Measurements from ENCODE around the gene RAVER1. TPM values are rescaled to one million over a fixed set of nuclear protein-coding genes. Genes with fewer than 3 reads are reported as not detected.

The RAVER1 gene
- total and polyA plus RNA-seq, 2 of the 13 experiments (the other 11 are each of a cell fraction or from before 2014, with no cell fraction given): 3.6 to 7.9 TPM

DNA sequence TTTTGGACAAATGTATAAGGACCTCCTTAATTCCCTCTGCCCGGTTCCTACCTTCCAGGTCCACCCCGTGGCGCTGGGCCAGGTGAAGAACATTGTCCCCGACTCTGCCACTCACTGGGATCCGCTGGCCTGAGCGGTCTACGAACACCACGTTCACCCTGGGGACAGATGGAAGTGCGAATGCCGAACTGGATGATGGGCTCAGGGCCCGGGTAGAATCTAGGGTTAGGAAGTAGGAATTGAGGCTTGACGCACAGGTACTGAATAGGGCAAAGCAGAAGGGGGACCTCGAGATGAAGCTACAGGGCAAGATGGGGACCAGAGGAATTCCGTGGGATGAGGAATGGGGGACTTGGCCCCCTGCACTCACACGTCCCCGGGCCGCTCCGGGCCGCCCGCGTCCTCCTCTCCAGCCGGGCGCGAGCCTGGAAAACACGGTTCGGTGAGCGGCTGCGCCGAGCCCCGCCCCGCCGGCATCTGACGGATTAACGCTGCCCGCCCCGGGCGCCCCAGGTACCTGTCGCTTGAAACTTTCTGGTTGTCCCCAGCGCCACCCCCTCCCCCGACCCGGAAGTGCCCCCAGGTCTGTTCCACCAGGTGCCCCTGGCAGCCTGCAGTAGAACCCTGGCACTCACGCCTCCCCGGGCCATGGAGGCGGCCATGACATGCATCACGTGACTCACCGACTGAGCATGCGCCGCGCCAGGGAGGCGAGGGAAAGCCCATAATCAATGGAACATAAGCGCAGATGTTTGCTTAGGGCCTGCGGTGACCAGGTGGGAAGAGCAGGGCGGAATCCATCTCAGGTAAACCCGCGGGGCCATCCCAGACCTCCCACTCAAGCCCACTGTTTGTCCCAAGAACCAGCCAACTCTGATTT is 17.8 kb downstream of the RAVER1 start, which contains the start of gene FDX2 (continued):
- TF ChIP-seq, protein P1, sequence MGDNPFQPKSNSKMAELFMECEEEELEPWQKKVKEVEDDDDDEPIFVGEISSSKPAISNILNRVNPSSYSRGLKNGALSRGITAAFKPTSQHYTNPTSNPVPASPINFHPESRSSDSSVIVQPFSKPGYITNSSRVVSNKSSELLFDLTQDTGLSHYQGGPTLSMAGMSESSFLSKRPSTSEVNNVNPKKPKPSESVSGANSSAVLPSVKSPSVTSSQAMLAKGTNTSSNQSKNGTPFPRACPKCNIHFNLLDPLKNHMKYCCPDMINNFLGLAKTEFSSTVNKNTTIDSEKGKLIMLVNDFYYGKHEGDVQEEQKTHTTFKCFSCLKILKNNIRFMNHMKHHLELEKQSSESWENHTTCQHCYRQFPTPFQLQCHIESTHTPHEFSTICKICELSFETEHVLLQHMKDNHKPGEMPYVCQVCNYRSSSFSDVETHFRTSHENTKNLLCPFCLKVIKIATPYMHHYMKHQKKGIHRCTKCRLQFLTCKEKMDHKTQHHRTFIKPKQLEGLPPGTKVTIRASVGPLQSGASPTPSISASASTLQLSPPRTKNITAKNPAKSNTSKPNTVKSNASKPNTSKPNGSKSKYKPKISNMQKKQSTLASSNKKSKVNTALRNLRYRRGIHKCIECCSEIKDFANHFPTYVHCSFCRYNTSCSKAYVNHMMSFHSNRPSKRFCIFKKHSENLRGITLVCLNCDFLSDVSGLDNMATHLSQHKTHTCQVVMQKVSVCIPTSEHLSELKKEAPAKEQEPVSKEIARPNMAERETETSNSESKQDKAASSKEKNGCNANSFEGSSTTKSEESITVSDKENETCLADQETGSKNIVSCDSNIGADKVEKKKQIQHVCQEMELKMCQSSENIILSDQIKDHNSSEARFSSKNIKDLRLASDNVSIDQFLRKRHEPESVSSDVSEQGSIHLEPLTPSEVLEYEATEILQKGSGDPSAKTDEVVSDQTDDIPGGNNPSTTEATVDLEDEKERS (CRISPR knock-in tag; IDR thresholded peaks at IDR 0.05): no peak
- TF ChIP-seq, protein P2, sequence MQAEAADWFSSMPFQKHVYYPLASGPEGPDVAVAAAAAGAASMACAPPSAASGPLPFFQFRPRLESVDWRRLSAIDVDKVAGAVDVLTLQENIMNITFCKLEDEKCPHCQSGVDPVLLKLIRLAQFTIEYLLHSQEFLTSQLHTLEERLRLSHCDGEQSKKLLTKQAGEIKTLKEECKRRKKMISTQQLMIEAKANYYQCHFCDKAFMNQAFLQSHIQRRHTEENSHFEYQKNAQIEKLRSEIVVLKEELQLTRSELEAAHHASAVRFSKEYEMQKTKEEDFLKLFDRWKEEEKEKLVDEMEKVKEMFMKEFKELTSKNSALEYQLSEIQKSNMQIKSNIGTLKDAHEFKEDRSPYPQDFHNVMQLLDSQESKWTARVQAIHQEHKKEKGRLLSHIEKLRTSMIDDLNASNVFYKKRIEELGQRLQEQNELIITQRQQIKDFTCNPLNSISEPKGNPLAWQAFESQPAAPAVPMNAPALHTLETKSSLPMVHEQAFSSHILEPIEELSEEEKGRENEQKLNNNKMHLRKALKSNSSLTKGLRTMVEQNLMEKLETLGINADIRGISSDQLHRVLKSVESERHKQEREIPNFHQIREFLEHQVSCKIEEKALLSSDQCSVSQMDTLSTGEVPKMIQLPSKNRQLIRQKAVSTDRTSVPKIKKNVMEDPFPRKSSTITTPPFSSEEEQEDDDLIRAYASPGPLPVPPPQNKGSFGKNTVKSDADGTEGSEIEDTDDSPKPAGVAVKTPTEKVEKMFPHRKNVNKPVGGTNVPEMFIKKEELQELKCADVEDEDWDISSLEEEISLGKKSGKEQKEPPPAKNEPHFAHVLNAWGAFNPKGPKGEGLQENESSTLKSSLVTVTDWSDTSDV (CRISPR knock-in tag; IDR thresholded peaks at IDR 0.05): 0 out of 2 replicates have a peak, but pooled peaks have one; percentile 41
- TF ChIP-seq ZNF337 (CRISPR knock-in tag; IDR thresholded peaks at IDR 0.05; ENCODE audit: borderline replicate concordance, low read depth) (peak; percentile 34; the same call in 1 of the 2 replicates), ZNF12 (CRISPR knock-in tag; IDR thresholded peaks at IDR 0.05) (no peak), SMAD3 (CRISPR knock-in tag; IDR thresholded peaks at IDR 0.05) (0 out of 2 replicates have a peak, but pooled peaks have one; percentile 42), MEF2D (CRISPR knock-in tag; IDR thresholded peaks at IDR 0.05) (0 out of 2 replicates have a peak, but pooled peaks have one; percentile 21), SSRP1 (CRISPR knock-in tag; IDR thresholded peaks at IDR 0.05) (no peak), TFAP4 (IDR thresholded peaks at IDR 0.05; ENCODE audit: borderline replicate concordance, low read depth) (0 out of 2 replicates have a peak, but pooled peaks have one; percentile 42), JARID2 (CRISPR knock-in tag; IDR thresholded peaks at IDR 0.05; ENCODE audit: insufficient replicate concordance) (peak; percentile 65), KDM2A (CRISPR knock-in tag; IDR thresholded peaks at IDR 0.05; ENCODE audit: borderline replicate concordance, low read depth) (peak; percentile 99), TARDBP (CRISPR knock-in tag; IDR thresholded peaks at IDR 0.05) (0 out of 2 replicates have a peak, but pooled peaks have one; percentile 68), DPF2 (CRISPR knock-in tag; IDR thresholded peaks at IDR 0.05; ENCODE audit: borderline replicate concordance, low read depth) (no peak), HNRNPLL (IDR thresholded peaks at IDR 0.05; ENCODE audit: low read depth, low read length, poor library complexity, severe bottlenecking) (peak; percentile 53), MXI1 (IDR thresholded peaks at IDR 0.05; ENCODE audit: borderline replicate concordance, low read depth, low read length) (peak; percentile 100), FOXO1 (CRISPR knock-in tag; IDR thresholded peaks at IDR 0.05) (peak; percentile 25; the same call in 1 of the 2 replicates), HES4 (CRISPR knock-in tag; IDR thresholded peaks at IDR 0.05; ENCODE audit: borderline replicate concordance) (peak; percentile 72; the same call in 1 of the 2 replicates), RARG (CRISPR knock-in tag; IDR thresholded peaks at IDR 0.05; ENCODE audit: low read depth) (no peak), TSC22D2 (CRISPR knock-in tag; IDR thresholded peaks at IDR 0.05; ENCODE audit: borderline replicate concordance) (peak; percentile 61; the same call in 1 of the 2 replicates), KLF9 (CRISPR knock-in tag; IDR thresholded peaks at IDR 0.05; ENCODE audit: low read depth) (no peak)
- TF ChIP-seq, protein P3, sequence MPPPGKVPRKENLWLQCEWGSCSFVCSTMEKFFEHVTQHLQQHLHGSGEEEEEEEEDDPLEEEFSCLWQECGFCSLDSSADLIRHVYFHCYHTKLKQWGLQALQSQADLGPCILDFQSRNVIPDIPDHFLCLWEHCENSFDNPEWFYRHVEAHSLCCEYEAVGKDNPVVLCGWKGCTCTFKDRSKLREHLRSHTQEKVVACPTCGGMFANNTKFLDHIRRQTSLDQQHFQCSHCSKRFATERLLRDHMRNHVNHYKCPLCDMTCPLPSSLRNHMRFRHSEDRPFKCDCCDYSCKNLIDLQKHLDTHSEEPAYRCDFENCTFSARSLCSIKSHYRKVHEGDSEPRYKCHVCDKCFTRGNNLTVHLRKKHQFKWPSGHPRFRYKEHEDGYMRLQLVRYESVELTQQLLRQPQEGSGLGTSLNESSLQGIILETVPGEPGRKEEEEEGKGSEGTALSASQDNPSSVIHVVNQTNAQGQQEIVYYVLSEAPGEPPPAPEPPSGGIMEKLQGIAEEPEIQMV (CRISPR knock-in tag; IDR thresholded peaks at IDR 0.05; ENCODE audit: low read depth): peak; percentile 20; the same call in 1 of the 2 replicates

Measured in HepG2 (cell line).